GM21360 (cell line): Measurements from ENCODE around the gene C1orf21.

Source experiments
- ATAC-seq: cut with Tn5 transposase; IDR thresholded peaks from one replicate; pipeline ENCODE4 v1.9.1; 2021; ENCODE audit warnings: mild to moderate bottlenecking, moderate library complexity; ENCODE audit not compliant: unreplicated experiment

Gene C1orf21

GRCh38 chr1:184385865-184386311 lies 941 bp upstream of the C1orf21 start:
- ATAC-seq, result no peak

GRCh38 chr1:184387069-184387475 lies 243 bp downstream of the C1orf21 start:
- ATAC-seq, result no peak

GRCh38 chr1:184387476-184388318 lies 868 bp downstream of the C1orf21 start:
- no peak for ATAC-seq

- ATAC-seq, result no peak
These were observed 1.6 kb downstream of the C1orf21 start for GRCh38 chr1:184388319-184388889.

GRCh38 chr1:184388971-184389370 lies 2.1 kb downstream of the C1orf21 start:
- no peak for ATAC-seq

GRCh38 chr1:184389446-184389845 lies 2.6 kb downstream of the C1orf21 start:
- ATAC-seq, result no peak

GRCh38 chr1:184390889-184391288 lies 4.1 kb downstream of the C1orf21 start:
- no peak for ATAC-seq

GRCh38 chr1:184392067-184392466 lies 5.2 kb downstream of the C1orf21 start:
- ATAC-seq, result no peak

GRCh38 chr1:184392779-184393522 lies 6.1 kb downstream of the C1orf21 start:
- no peak for ATAC-seq

- ATAC-seq, result no peak
These were observed 7.1 kb downstream of the C1orf21 start for GRCh38 chr1:184393962-184394361.

- ATAC-seq, result no peak
These were observed 8.5 kb downstream of the C1orf21 start for GRCh38 chr1:184395370-184395769.

- ATAC-seq, result no peak
These were observed 9.2 kb downstream of the C1orf21 start for GRCh38 chr1:184395937-184396480.

GRCh38 chr1:184399192-184399847 lies 12.5 kb downstream of the C1orf21 start:
- no peak for ATAC-seq

GRCh38 chr1:184403961-184404726 lies 17.3 kb downstream of the C1orf21 start:
- no peak for ATAC-seq

GRCh38 chr1:184404727-184405027 lies 17.8 kb downstream of the C1orf21 start:
- no peak for ATAC-seq

GRCh38 chr1:184405094-184405800 lies 18.4 kb downstream of the C1orf21 start:
- no peak for ATAC-seq

- ATAC-seq, result no peak
These were observed 18.9 kb downstream of the C1orf21 start for GRCh38 chr1:184405801-184406142.

- no peak for ATAC-seq
These were observed 19.6 kb downstream of the C1orf21 start for GRCh38 chr1:184406479-184406878.

- no peak for ATAC-seq
These were observed 21.1 kb downstream of the C1orf21 start for GRCh38 chr1:184407816-184408510.
